ENCODE results near the gene CRPPA.
"Not testable (repeated sequence)": the region's sequence is repeated elsewhere in the genome, so short reads cannot be mapped to it uniquely, and the experiment has no call there.

The CRPPA gene

DNA sequence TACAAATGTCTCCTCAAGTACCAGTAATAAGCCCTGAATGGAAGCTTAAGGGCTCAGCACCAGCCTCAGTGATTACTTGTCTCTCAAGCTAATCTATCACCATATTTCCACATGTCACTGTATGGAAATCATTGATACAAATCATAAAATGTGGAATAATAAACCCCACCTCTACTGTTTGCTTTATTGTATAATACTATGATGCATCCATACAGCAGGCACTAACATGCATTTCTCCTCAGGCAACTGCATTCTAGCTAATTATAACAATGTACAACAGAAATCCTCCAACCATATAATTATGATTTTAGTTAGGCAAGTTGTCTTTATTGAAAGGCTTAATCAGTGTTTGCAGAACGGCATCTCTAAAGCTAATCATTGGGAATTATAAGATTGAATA, 26.2 kb downstream of the CRPPA start:
- Histone ChIP-seq H3K79me2 (ENCODE audit: insufficient read depth, low read length) (no peaks in the 10 kb centered on the region), H3K27me3 (ENCODE audit: insufficient read depth, low read length, poor library complexity) (no peaks in the 10 kb centered on the region), H3K9ac (ENCODE audit: low read depth, low read length) (no peak overlapping the region), H4K20me1 (ENCODE audit: insufficient read depth, low read length) (no peaks in the 10 kb centered on the region), H3K9me3 (ENCODE audit: insufficient read depth, low read length, severe bottlenecking) (peaks cover 37% of the 10 kb centered on the region), H3K36me3 (ENCODE audit: insufficient read depth, low read length) (no peaks in the 10 kb centered on the region), H2AFZ (ENCODE audit: low read depth, low read length) (no peak overlapping the region), H3K4me3 (ENCODE audit: low read depth in 1 of 2, low read length in 2 of 2) (no peak overlapping the region), H3K4me1 (ENCODE audit: insufficient read depth, low read length) (no peaks in the 10 kb centered on the region), H3K4me2 (ENCODE audit: insufficient read depth, low read length) (no peak overlapping the region), H3K27ac (ENCODE audit: low read length) (no peak overlapping the region)
- ATAC-seq (ENCODE audit: insufficient read depth, low read depth) (no peak), DNase-seq (no peak)
- TF ChIP-seq, protein P1, sequence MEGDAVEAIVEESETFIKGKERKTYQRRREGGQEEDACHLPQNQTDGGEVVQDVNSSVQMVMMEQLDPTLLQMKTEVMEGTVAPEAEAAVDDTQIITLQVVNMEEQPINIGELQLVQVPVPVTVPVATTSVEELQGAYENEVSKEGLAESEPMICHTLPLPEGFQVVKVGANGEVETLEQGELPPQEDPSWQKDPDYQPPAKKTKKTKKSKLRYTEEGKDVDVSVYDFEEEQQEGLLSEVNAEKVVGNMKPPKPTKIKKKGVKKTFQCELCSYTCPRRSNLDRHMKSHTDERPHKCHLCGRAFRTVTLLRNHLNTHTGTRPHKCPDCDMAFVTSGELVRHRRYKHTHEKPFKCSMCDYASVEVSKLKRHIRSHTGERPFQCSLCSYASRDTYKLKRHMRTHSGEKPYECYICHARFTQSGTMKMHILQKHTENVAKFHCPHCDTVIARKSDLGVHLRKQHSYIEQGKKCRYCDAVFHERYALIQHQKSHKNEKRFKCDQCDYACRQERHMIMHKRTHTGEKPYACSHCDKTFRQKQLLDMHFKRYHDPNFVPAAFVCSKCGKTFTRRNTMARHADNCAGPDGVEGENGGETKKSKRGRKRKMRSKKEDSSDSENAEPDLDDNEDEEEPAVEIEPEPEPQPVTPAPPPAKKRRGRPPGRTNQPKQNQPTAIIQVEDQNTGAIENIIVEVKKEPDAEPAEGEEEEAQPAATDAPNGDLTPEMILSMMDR (IDR thresholded peaks at IDR 0.05; ENCODE audit: borderline replicate concordance, extremely low read depth, low read length, poor library complexity, severe bottlenecking), result no peak
- TF ChIP-seq EZH2 (IDR thresholded peaks at IDR 0.05; ENCODE audit: borderline replicate concordance, low read depth, low read length, severe bottlenecking), result no peak

DNA sequence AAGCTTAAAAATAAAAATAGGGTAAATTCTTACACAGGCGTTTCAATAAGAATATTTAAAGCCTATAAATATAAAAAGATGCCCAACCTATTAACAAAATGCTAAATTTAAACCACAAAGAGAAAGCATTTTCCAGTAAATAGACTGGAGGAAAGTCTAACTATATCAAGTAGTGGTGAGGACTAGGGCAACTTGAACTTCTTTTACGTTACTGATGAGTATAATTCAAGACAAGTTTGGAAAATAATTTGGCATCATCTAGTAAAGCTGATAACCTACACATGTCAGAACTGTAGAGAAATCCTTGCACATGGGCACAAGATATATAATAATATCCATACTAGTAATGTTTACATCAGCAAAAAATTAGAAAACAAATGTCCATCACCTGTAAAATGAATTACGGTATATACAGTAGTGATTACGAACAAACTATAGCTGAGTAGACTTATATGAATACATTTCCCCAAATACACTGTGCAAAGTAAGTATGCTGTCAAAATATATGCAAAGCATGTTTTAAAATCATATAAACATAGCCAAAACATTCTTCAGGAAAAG, 27.4 kb downstream of the CRPPA start:
- H3K27ac ChIP-seq (ENCODE audit: low read length), result no peak overlapping the region
- H3K4me2 ChIP-seq (ENCODE audit: insufficient read depth, low read length), result no peak overlapping the region
- DNase-seq (no peak), ATAC-seq (ENCODE audit: insufficient read depth, low read depth) (no peak)
- no peak overlapping the region for H2AFZ ChIP-seq (ENCODE audit: low read depth, low read length)
- H3K4me1 ChIP-seq (ENCODE audit: insufficient read depth, low read length), result no peaks in the 10 kb centered on the region
- peaks cover 25% of the 10 kb centered on the region for H3K9me3 ChIP-seq (ENCODE audit: insufficient read depth, low read length, severe bottlenecking)
- H3K27me3 ChIP-seq (ENCODE audit: insufficient read depth, low read length, poor library complexity), result no peaks in the 10 kb centered on the region
- TF ChIP-seq, protein P1 (IDR thresholded peaks at IDR 0.05; ENCODE audit: borderline replicate concordance, extremely low read depth, low read length, poor library complexity, severe bottlenecking), result no peak
- TF ChIP-seq EZH2 (IDR thresholded peaks at IDR 0.05; ENCODE audit: borderline replicate concordance, low read depth, low read length, severe bottlenecking), result no peak
- H3K9ac ChIP-seq (ENCODE audit: low read depth, low read length), result no peak overlapping the region
- no peaks in the 10 kb centered on the region for H3K79me2 ChIP-seq (ENCODE audit: insufficient read depth, low read length)
- H3K36me3 ChIP-seq (ENCODE audit: insufficient read depth, low read length), result no peaks in the 10 kb centered on the region
- H4K20me1 ChIP-seq (ENCODE audit: insufficient read depth, low read length), result no peaks in the 10 kb centered on the region
- no peak overlapping the region for H3K4me3 ChIP-seq (ENCODE audit: low read depth in 1 of 2, low read length in 2 of 2)

DNA sequence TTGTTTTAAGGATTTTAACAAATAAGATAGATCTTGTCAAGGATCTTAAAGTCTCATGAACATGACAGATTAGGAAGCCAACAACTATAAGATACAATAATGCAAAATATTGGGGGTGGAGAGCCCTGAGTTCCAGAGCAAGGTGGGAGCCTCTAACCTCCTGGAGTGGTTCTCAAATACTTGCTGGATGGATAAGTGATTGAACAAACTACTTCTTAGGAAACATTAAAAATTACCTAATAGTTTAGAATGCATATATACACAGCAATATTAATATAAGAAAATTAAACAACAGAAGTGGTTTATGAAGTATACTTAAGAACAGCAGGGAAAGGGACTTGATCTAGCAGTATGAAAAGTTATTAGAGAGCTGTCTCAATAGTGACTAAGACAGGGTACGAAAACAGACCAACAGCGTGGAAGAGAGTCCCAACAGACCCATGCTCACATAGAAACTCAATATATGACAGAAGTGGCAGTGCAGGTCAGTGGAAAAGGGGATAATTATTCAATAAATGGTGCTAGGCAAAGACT, 28.3 kb downstream of the CRPPA start:
- H3K9ac ChIP-seq (ENCODE audit: low read depth, low read length), result no peak overlapping the region
- H4K20me1 ChIP-seq (ENCODE audit: insufficient read depth, low read length), result no peaks in the 10 kb centered on the region
- ATAC-seq (ENCODE audit: insufficient read depth, low read depth) (no peak), DNase-seq (no peak)
- H3K4me2 ChIP-seq (ENCODE audit: insufficient read depth, low read length), result no peak overlapping the region
- peaks cover 16% of the 10 kb centered on the region for H3K9me3 ChIP-seq (ENCODE audit: insufficient read depth, low read length, severe bottlenecking)
- no peaks in the 10 kb centered on the region for H3K4me1 ChIP-seq (ENCODE audit: insufficient read depth, low read length)
- H3K79me2 ChIP-seq (ENCODE audit: insufficient read depth, low read length), result no peaks in the 10 kb centered on the region
- no peak overlapping the region for H3K4me3 ChIP-seq (ENCODE audit: low read depth in 1 of 2, low read length in 2 of 2)
- no peaks in the 10 kb centered on the region for H3K36me3 ChIP-seq (ENCODE audit: insufficient read depth, low read length)
- no peak overlapping the region for H3K27ac ChIP-seq (ENCODE audit: low read length)
- H2AFZ ChIP-seq (ENCODE audit: low read depth, low read length), result no peak overlapping the region
- no peak for TF ChIP-seq EZH2 (IDR thresholded peaks at IDR 0.05; ENCODE audit: borderline replicate concordance, low read depth, low read length, severe bottlenecking)
- H3K27me3 ChIP-seq (ENCODE audit: insufficient read depth, low read length, poor library complexity), result no peaks in the 10 kb centered on the region

DNA sequence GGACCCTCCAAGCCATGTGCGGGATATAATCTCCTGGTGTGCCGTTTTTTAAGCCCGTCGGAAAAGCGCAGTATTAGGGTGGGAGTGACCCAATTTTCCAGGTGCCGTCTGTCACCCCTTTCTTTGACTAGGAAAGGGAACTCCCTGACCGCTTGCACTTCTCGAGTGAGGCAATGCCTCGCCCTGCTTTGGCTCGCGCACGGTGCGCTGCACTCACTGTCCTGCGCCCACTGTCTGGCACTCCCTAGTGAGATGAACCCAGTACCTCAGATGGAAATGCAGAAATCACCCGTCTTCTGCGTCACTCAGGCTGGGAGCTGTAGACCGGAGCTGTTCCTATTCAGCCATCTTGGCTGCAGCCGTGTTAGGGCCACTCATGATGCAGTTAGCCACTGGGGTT, 37.6 kb downstream of the CRPPA start:
- not testable (repeated sequence) for H3K27me3 ChIP-seq (ENCODE audit: insufficient read depth, low read length, poor library complexity); H3K9me3 ChIP-seq (ENCODE audit: insufficient read depth, low read length, severe bottlenecking); H3K4me2 ChIP-seq (ENCODE audit: insufficient read depth, low read length); H3K36me3 ChIP-seq (ENCODE audit: insufficient read depth, low read length); H3K4me3 ChIP-seq (ENCODE audit: low read depth in 1 of 2, low read length in 2 of 2); ATAC-seq (ENCODE audit: insufficient read depth, low read depth); H3K79me2 ChIP-seq (ENCODE audit: insufficient read depth, low read length); H3K4me1 ChIP-seq (ENCODE audit: insufficient read depth, low read length); H3K27ac ChIP-seq (ENCODE audit: low read length); DNase-seq; H3K9ac ChIP-seq (ENCODE audit: low read depth, low read length); H2AFZ ChIP-seq (ENCODE audit: low read depth, low read length); H4K20me1 ChIP-seq (ENCODE audit: insufficient read depth, low read length)

DNA sequence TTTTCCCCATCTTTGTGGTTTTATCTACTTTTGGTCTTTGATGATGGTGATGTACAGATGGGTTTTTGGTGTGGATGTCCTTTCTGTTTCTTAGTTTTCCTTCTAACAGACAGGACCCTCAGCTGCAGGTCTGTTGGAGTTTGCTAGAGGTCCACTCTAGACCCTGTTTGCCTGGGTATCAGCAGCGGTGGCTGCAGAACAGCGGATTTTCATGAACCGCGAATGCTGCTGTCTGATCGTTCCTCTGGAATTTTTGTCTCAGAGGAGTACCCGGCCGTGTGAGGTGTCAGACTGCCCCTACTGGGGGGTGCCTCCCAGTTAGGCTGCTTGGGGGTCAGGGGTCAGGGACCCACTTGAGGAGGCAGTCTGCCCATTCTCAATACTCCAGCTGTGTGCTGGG, 38.2 kb downstream of the CRPPA start:
- not testable (repeated sequence) for H3K27me3 ChIP-seq (ENCODE audit: insufficient read depth, low read length, poor library complexity); H3K36me3 ChIP-seq (ENCODE audit: insufficient read depth, low read length); H3K4me3 ChIP-seq (ENCODE audit: low read depth in 1 of 2, low read length in 2 of 2); H3K4me1 ChIP-seq (ENCODE audit: insufficient read depth, low read length); H3K79me2 ChIP-seq (ENCODE audit: insufficient read depth, low read length); H3K27ac ChIP-seq (ENCODE audit: low read length); H2AFZ ChIP-seq (ENCODE audit: low read depth, low read length); ATAC-seq (ENCODE audit: insufficient read depth, low read depth); H3K9ac ChIP-seq (ENCODE audit: low read depth, low read length); DNase-seq; H3K9me3 ChIP-seq (ENCODE audit: insufficient read depth, low read length, severe bottlenecking); H4K20me1 ChIP-seq (ENCODE audit: insufficient read depth, low read length); H3K4me2 ChIP-seq (ENCODE audit: insufficient read depth, low read length)

Data from DND-41 (cell line).